IgD-negative memory B cell (primary cell): ENCODE measurements around the gene BAX. TPM values are rescaled to one million over a fixed set of nuclear protein-coding genes. Genes with fewer than 3 reads are reported as not detected.

Experiments
- H3K27ac Mint-ChIP-seq, 3 donors: one replicate each; pipeline ENCODE4 v1.8.0; 2020 to 2022; ENCODE audit warnings: mild to moderate bottlenecking in 3 of 3, mixed read lengths in 3 of 3, moderate library complexity in 1 of 3
- H3K27me3 Mint-ChIP-seq: one replicate; pipeline ENCODE4 v1.8.0; 2021; ENCODE audit warnings: mixed read lengths
- H3K36me3 Mint-ChIP-seq: one replicate; pipeline ENCODE4 v1.8.0; 2020; ENCODE audit warnings: mild to moderate bottlenecking, mixed read lengths
- H3K4me1 Mint-ChIP-seq, 3 donors: one replicate each; pipeline ENCODE4 v1.8.0; 2020 to 2022; ENCODE audit warnings: mixed read lengths in 3 of 3, mild to moderate bottlenecking in 1 of 3
- H3K4me3 Mint-ChIP-seq, 4 donors: one replicate each; pipeline ENCODE4 v1.8.0; 2020 to 2022; ENCODE audit warnings: mild to moderate bottlenecking in 4 of 4, mixed read lengths in 4 of 4, moderate library complexity in 3 of 4
- H3K9me3 Mint-ChIP-seq, 3 donors: one replicate each; pipeline ENCODE4 v1.8.0; 2020 to 2021; ENCODE audit warnings: mixed read lengths in 3 of 3, mild to moderate bottlenecking in 1 of 3
- polyA plus RNA-seq: library from polyadenylated mRNA; unstranded; fragments of 300-500 nt; fragmentation: Illumina TruSeq; gene quantifications from one replicate; pipeline ENCODE4 v1.2.3, GENCODE V29; 2021

Gene BAX
- polyA plus RNA-seq, 1 donor from 2014 or later = 101 TPM

DNA sequence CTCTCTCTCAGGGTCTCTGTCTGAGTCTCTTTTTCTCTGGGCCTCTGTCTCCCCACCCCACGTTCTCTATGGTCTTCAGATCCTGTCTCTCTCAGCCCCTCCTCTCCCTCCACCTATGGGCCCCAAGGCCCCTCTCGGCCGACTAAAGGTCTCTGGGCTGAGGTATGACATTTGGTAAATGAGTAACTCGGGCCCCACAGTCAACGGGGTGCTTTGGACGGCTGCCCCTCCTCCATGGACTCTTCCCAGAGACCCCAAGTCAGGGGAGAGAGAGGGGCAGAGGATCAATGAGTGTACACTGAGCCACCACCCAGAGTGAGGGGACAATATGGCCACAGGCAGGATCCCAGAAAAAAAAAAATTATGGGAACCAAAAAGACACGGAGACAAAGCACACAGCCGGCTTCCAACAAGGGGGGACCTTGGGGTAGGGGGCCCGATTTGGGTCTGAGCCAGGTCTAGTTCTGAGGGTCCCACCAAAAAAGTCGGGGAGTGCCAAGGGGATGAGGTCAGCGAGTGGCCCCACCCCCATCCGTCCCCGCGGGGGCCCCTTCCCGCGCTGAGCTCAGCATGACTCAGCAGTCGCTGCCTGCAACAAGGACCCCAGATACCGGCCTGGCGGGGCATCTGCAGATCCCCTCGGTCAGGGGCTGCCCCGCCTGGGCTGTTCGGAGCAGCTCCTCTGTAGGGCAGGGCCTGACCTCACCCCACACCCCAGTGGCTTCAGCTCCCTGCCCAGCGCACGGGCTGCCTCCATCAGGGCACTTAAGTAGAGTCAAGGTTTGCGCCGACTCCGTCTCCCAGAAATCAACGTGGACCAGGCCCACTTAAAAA, 8.9 kb downstream of the BAX start:
- Mint-ChIP-seq H3K36me3 (peaks cover 2% of the 10 kb centered on the region), H3K4me1 (peaks cover 29 to 36% (median 36%) of the 10 kb centered on the region in 3 donors), H3K9me3 (no peaks in the 10 kb centered on the region), H3K27ac (peak overlapping the region; percentile 95 to 99 (median 95)), H3K27me3 (no peaks in the 10 kb centered on the region), H3K4me3 (peak overlapping the region; percentile 93 to 99 (median 94))

DNA sequence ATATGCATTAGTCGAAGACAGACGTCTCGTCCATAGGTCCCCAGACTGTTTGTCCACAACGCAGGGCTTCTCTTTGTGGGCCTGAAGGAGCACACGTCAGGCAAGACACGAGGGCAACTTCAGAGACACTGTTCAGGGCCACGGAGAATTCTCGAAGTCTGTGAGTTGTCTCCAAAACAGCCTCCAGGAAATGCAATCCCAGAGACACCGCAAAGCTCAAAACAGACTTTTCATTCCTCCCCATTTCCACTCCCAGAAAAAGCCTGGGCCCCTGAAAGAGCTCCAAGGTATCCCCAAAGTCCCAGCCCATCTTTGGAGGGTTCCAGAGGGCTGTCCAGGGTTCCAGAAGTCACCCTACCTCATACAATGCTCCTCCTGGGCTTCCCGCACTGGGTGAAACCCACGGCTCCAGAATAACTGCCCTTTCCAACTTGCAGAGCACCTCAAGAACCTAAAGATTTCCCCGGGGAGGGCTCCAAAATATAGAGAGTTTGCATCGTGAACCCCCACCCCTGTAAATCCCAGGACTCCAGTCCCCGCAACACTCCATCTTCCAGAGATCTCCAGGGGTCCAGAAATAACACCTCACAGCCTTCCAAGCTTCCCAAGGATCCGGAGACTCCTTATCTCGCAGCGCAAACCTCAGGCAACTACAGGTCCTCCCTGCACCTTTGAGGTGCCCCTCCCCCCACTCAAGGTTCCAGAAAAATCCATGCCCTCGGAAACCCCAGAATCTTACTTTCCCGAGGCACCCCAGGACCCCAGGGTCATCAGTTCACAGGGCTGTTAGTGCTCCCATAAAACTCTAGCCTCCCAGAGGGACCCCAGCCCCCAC, 9.7 kb downstream of the BAX start:
- Mint-ChIP-seq H3K4me3 (peak overlapping the region; percentile 93 to 99 (median 96)), H3K4me1 (peaks cover 29 to 38% (median 36%) of the 10 kb centered on the region in 3 donors), H3K36me3 (peaks cover 2% of the 10 kb centered on the region), H3K27ac (peak overlapping the region; percentile 95 to 100 (median 99)), H3K9me3 (no peaks in the 10 kb centered on the region), H3K27me3 (no peaks in the 10 kb centered on the region)

DNA sequence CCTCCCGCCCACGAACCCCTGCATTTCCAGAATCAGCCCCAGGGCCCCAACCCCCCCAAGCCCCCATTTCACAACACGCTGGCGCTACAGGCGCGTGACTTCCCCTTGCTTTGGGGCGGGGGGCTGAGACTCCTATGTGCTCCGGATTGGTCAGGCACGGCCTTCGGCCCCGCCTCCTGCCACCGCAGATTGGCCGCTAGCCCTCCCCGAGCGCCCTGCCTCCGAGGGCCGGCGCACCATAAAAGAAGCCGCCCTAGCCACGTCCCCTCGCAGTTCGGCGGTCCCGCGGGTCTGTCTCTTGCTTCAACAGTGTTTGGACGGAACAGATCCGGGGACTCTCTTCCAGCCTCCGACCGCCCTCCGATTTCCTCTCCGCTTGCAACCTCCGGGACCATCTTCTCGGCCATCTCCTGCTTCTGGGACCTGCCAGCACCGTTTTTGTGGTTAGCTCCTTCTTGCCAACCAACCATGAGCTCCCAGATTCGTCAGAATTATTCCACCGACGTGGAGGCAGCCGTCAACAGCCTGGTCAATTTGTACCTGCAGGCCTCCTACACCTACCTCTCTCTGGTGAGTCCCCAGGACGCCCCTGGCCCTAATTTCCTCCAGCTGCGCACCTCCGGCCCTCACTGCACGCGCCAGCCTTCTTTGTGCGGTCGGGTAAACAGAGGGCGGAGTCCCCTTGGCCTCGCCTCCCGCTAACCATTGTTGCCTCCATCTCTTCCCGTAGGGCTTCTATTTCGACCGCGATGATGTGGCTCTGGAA, 10.5 kb downstream of the BAX start, which contains the start of gene FTL:
TSS of gene FTL (plus strand) at position 270 of the 766 bp plus-strand sequence. CDS start at position 469, 199 bp downstream.
- H3K4me3 Mint-ChIP-seq = peak within 1 kb of the TSS; percentile 93 to 99 (median 96)
- H3K4me1 Mint-ChIP-seq = peaks cover 29 to 38% (median 36%) of the 10 kb centered on the region in 3 donors
- H3K27ac Mint-ChIP-seq = peak within 1 kb of the TSS; percentile 99 to 100 (median 99)
- no peaks in the 10 kb centered on the region for H3K27me3 Mint-ChIP-seq
- H3K9me3 Mint-ChIP-seq = no peaks in the 10 kb centered on the region
- H3K36me3 Mint-ChIP-seq = peaks cover 2% of the 10 kb centered on the region

DNA sequence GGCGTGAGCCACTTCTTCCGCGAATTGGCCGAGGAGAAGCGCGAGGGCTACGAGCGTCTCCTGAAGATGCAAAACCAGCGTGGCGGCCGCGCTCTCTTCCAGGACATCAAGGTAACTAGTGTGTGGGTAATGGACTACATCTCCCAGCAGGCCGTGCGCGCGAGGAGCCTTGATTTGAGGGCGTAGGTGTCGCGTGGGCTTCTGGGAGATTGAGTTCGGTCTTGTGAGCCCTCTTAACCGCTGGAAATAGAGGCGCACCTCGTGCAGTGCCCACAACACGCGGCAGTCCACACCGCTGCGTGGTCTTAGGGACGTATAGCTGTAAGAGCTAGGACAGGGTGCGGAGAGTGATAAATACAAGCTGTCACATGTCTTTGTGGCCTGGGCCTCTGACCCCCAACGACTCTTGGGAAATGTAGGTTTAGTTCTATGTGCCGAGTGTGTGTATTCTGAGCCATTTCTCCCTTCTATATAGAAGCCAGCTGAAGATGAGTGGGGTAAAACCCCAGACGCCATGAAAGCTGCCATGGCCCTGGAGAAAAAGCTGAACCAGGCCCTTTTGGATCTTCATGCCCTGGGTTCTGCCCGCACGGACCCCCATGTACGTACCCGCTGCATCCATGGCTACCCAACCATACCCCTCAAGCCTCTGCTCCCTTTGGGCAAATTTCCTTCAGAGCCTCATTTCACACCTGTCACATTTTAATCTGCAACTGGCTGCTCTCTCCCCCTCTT, 11.3 kb downstream of the BAX start:
- peak overlapping the region; percentile 99 to 100 (median 99) for H3K27ac Mint-ChIP-seq
- peaks cover 2% of the 10 kb centered on the region for H3K36me3 Mint-ChIP-seq
- H3K4me1 Mint-ChIP-seq = peaks cover 33 to 41% (median 39%) of the 10 kb centered on the region in 3 donors

DNA sequence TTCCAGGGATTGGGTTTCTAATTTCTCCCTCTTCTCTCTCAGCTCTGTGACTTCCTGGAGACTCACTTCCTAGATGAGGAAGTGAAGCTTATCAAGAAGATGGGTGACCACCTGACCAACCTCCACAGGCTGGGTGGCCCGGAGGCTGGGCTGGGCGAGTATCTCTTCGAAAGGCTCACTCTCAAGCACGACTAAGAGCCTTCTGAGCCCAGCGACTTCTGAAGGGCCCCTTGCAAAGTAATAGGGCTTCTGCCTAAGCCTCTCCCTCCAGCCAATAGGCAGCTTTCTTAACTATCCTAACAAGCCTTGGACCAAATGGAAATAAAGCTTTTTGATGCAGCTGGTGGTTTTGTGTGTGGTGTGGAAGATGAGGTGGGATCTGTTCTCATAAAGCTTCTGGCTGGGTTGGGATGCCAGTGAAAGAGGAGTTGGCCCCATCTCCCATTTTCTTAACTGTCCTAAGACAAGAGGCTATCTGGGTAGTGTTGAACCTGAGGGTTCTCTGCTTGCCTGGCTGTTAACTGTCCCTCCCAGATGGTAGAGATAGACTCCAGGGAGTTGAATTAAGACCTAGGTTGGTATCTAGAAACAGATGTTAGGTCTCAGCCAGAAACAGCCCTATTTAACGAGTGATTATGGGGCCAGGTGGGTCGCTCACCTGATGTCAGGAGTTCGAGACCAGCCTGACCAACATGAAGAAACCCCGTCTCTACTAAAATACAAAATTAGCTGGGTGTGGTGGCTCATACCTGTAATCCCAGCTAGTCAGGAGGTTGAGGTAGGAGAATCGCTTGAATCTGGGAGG, 12.1 kb downstream of the BAX start:
- Mint-ChIP-seq H3K27ac (peak overlapping the region; percentile 35 to 99 (median 99)), H3K27me3 (no peaks in the 10 kb centered on the region), H3K4me1 (peaks cover 35 to 42% (median 41%) of the 10 kb centered on the region in 3 donors), H3K9me3 (no peaks in the 10 kb centered on the region), H3K4me3 (peak overlapping the region; percentile 93 to 99 (median 96)), H3K36me3 (peaks cover 2% of the 10 kb centered on the region)

More for the DNA sequence above, 11.3 kb downstream of the BAX start:
- no peaks in the 10 kb centered on the region for H3K9me3 Mint-ChIP-seq
- H3K4me3 Mint-ChIP-seq = peak overlapping the region; percentile 93 to 99 (median 96)
- no peaks in the 10 kb centered on the region for H3K27me3 Mint-ChIP-seq

DNA sequence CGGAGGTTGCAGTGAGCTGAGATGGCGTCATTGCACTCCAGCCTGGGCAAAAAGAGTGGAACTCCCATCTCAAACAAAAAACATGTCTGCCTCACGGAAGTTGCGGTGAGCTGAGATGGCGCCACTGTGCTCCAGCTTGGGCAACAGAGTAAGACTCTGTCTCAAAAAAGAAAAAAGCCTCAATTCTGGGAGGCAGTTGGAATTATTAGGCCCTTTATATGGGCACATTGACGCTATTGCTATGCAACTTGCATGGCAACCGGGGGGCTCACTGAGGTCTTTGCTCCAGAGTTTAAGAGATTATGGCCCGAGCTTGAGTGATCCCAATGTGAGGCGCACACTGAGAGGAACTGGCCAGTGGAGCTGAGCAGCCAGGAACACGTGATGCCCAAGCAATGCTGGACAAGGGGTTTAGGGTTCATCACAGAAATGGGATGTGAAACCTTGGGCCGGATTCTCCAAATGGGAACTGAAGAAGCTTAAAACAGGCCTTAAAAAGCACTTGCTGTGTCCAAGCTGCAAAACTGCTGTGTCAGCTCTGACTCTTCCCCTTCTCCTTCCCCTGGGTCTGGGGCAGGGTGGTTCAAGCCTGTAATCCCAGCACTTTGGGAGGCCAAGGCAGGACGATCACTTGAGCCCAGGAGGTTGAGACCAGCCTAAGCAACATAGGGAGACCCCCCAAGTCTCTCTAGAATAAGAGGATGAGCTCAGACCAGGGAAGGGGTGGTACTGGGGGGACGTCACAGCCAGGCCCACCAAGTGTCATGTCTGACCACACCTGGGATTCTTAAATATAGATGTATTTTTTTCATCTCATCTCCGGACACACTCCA, 12.9 kb downstream of the BAX start:
- peak overlapping the region; percentile 35 to 99 (median 87) for H3K27ac Mint-ChIP-seq
- peak overlapping the region; percentile 32 to 94 (median 70) for H3K4me3 Mint-ChIP-seq
- H3K36me3 Mint-ChIP-seq = peaks cover 2% of the 10 kb centered on the region
- H3K27me3 Mint-ChIP-seq = no peaks in the 10 kb centered on the region
- H3K4me1 Mint-ChIP-seq = peaks cover 27 to 38% (median 34%) of the 10 kb centered on the region in 3 donors
- no peaks in the 10 kb centered on the region for H3K9me3 Mint-ChIP-seq

DNA sequence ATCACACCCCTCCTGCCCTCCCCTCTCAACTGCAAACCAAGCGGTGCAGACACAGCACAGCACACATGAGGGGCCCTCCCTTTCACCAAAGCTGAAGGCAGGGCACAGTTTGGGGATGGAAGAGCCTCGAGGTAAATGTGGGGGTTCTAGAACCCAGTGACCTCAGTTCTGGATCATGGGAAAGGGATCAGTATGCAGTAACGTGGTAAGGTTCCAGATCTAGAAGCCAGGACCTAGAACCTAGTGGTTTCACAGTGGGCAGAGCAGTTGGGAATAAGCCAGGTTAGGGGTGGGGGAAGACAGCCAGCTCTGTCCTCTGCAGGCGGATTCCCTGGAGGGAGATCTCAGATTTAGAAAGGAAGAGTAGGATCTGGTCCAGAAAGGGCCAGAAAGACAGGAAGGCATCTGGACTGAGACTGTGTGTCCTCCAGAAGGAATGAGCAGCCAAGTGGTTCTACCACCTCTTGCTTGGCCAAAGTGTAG, 13.5 kb downstream of the BAX start:
- Mint-ChIP-seq H3K36me3 (peaks cover 4% of the 10 kb centered on the region), H3K27me3 (no peaks in the 10 kb centered on the region), H3K9me3 (no peaks in the 10 kb centered on the region), H3K27ac (peak overlapping the region in 1 of 3 donors; percentile 14), H3K4me3 (peak overlapping the region in 2 of 4 donors; percentile 32 to 94), H3K4me1 (peaks cover 27 to 37% (median 29%) of the 10 kb centered on the region in 3 donors)

DNA sequence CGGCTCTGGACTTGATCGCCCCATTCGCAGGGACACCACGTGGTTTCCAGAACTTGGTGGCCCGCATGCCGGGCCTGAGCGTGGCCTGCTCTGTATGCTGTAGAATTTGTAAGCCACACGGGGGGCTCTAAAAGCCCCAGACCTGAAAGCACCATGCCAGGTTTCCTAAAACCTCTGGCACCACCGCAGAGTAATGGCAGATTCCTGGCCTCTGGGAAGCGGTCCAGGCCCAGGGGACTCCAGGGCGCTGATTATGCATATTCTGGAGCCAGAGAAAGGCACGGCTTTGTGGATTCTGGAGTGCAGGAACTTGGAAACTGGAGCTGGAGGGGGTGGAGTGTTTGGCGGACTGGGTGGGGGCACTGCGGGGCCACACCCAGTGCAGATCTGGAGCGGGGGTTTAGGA, 14.1 kb downstream of the BAX start:
- Mint-ChIP-seq H3K4me3 (no peak overlapping the region), H3K36me3 (peaks cover 4% of the 10 kb centered on the region), H3K27me3 (no peaks in the 10 kb centered on the region), H3K27ac (no peak overlapping the region), H3K4me1 (peaks cover 26 to 33% (median 27%) of the 10 kb centered on the region in 3 donors), H3K9me3 (no peaks in the 10 kb centered on the region)

DNA sequence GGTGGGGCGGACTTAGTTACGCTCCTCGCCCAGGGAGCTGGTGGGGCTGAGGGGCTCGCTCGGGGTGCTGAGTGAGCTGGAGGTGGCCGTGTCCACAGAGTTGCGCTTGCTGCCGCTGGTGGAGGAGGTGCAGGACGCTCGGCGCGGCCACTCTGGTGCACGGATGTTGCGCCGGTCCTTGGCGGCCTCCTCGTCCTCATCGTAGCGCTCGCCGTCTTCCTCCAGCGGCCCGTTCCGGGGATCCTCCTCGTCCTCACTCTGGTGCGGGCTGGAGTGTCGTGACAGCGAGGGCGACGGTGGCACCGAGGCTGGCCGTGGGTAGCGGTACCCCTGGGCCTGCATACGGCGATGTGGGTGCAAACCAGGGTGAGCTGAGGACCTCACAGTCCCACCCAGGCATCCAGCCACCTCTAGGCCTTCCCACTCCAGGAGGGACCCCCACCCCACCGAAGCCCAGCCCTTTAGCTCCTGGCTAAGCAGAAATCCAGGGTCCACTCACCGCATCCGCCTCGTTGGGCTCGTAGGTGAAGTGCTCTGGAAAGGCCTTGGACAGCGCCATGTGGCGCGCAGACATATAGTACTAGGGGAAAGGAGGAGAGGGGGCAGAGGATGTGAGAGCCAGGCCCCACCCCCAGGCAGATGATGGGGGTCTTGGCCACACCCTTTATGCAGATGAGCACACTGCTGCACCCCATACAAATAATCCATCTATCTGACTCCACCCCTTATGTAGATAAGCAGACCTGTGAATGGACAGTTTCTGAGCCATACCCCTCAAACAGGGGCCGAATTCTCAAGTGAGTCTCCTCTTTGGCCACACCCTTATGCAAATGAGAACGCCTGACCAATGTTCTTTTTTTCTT, 14.8 kb downstream of the BAX start:
- Mint-ChIP-seq H3K36me3 (peaks cover 4% of the 10 kb centered on the region), H3K27me3 (no peaks in the 10 kb centered on the region), H3K27ac (no peak overlapping the region), H3K9me3 (no peaks in the 10 kb centered on the region), H3K4me3 (peak overlapping the region in 1 of 4 donors; percentile 60), H3K4me1 (peaks cover 19 to 26% (median 22%) of the 10 kb centered on the region in 3 donors)

DNA sequence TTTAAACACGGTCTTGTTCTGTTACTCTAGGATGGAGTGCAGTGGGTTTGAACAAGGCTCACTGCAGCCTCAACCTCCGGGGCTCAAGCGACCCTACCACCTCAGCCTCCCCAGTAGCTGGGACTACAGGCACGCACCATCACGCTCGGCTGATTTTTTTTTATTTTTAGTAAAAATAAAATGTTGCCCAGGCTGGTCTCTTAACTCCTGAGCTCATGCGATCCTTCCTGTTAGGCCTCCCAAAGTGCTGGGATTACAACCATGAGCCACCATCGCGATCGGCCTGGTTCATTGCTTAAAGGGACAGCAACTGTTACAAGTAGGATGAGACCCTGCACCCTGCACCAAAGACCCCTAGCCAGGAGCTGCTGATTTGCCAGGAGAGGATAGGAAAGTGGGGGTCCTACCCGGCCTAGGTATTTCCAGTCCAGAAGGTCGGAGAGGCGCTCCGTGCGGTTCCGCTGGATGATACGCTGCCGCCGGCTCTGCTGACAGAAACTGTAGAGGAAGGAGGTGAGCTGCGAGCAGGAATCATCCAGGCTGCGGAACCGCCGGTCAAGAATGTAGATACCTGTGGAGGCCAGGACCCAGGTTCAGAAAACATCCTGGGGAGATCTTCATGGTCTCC, 15.6 kb downstream of the BAX start:
- Mint-ChIP-seq H3K27me3 (no peaks in the 10 kb centered on the region), H3K27ac (peak overlapping the region in 1 of 3 donors; percentile 57), H3K9me3 (no peaks in the 10 kb centered on the region), H3K36me3 (peaks cover 4% of the 10 kb centered on the region), H3K4me3 (peak overlapping the region in 1 of 4 donors; percentile 60), H3K4me1 (peaks cover 15 to 23% (median 18%) of the 10 kb centered on the region in 3 donors)

DNA sequence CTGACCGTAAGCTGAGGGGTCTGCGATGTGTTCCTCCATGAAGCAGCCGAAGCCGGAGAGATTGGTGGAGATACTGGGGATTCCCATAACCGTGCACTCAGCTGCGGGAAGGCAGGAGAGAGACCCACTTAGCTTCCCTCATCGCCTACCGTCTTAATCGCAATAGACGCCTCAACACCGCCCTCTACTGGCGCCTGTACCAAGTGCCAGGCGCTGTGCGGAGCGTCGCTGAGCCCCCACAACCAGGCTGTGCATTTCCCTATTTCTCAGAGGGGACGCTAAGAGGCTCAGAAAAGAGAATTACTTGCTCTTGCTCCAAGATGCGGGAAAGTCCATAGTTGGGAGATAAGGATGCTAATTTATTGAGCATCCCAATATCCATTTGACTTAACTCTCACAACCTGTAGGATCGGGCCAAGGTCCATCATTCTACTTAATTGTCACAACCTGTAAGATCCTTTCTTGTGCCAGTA, 16.3 kb downstream of the BAX start:
- Mint-ChIP-seq H3K27ac (peak overlapping the region in 2 of 3 donors; percentile 28 to 57), H3K4me3 (peak overlapping the region in 1 of 4 donors; percentile 59), H3K36me3 (peaks cover 4% of the 10 kb centered on the region), H3K9me3 (no peaks in the 10 kb centered on the region), H3K4me1 (peaks cover 13 to 21% (median 15%) of the 10 kb centered on the region in 3 donors), H3K27me3 (no peaks in the 10 kb centered on the region)
